NCI-H2171 treated with DMSO at 0.1 percent for 48 hours (cell line): ENCODE results near the gene PDXDC1.
"Not testable (repeated sequence)": the region's sequence is repeated elsewhere in the genome, so short reads cannot be mapped to it uniquely, and the experiment has no call there.

Experiments used
- DNase-seq: peaks from one replicate; lab custom pipeline; 2025; lab: John Stamatoyannopoulos, UW

PDXDC1 gene

DNA sequence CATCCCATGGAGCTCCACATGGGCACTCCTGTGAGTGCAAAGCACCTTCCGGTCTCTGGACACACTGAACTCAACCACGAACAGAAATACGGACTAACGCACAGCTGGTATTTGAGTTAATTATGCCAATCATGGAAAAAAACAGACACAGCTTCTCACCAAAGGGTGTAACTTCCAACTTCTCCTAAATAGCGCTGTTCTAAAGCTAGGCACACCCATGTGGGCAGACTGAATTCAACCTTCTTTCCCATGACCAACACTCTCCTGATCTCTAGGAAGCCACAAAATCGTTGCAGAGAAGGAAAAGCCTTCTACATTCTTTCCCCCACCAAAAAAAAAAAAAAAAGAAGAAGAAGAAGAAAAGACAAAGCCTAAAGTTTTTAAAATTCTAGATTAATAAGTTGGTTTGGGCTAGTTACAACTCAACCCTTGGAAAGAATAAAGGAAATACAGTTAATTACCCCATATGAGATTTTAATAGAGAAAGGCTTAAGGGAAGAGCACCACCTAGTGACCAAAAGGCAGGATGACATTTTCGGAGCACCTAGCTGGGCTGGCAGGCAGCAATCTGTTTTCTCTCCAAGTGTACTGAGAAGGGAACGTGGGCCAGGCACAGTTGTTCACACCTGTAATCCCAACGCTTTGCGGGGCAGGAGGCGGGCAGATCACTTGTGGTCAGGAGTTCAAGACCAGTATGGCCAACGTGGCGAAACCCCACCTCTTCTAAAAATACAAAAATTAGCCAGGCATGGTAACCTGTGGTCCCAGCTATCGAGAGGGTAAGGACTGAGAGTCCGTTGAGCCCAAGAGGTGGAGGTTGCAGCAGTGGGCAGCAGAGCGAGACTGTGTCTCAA is 97.3 kb downstream of the PDXDC1 start:
- DNase-seq = not testable (repeated sequence)

GRCh38 chr16:15073101-15073500 is 98.3 kb downstream of the PDXDC1 start:
- DNase-seq = no peak

DNA sequence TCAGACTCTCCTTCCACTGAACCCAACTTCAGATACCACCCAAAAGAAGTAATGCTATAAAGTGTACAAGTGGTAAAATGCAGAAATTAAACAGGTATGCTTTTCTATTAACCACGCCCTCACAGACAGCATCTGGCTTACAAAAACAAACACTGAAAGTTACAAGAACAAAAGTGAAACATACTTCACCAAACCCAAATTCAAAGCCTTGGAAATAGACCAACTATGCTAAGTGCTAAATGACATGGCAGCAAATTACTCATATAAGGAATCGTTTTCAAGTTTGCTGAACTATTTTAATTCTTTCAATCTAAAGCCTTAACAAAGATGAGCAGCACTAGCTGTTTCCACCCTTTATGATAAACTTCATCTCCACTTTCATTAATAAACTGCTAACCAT is 101.3 kb downstream of the PDXDC1 start:
- not testable (repeated sequence) for DNase-seq

DNA sequence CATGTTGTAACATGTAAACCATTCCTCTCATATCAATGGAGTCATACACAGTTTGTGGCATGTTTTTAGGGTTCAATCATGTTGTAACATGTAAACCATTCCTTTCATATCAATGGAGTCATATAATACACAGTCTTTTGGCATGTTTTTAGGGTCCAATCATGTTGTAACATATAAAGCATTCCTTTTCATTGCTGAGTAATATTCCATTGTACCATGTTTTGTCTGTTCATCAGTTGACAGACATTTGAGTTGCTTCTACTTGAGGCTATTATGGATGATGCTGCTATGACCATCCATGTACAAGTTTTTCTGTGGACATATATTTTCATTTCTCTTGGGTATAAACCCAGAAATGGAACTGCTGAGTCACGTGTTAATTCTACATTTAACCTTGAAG is 106.1 kb downstream of the PDXDC1 start:
- DNase-seq = not testable (repeated sequence)

- not testable (repeated sequence) for DNase-seq
Measured at GRCh38 chr16:15082788-15083187, 108.0 kb downstream of the PDXDC1 start.

GRCh38 chr16:15090663-15091269 is 115.9 kb downstream of the PDXDC1 start:
- DNase-seq = not testable (repeated sequence)

DNA sequence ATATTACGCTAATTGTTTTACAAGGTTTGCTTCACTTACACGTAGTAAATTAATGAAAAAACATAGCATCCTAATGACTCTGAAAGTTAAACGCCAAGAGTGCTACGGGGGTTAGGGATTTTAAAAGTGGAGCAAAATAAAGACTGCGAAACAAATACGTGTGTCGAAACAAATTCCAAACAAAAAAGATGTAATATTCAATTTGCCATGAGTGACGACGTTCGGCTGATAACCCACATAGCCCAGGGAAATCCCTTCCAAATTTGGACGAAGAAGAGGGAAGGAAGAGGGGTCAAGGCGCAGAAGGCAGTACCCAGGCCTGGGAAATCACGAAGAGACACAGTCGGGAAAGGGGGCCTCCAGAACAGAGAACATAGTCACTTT is 118.7 kb downstream of the PDXDC1 start:
- not testable (repeated sequence) for DNase-seq

DNA sequence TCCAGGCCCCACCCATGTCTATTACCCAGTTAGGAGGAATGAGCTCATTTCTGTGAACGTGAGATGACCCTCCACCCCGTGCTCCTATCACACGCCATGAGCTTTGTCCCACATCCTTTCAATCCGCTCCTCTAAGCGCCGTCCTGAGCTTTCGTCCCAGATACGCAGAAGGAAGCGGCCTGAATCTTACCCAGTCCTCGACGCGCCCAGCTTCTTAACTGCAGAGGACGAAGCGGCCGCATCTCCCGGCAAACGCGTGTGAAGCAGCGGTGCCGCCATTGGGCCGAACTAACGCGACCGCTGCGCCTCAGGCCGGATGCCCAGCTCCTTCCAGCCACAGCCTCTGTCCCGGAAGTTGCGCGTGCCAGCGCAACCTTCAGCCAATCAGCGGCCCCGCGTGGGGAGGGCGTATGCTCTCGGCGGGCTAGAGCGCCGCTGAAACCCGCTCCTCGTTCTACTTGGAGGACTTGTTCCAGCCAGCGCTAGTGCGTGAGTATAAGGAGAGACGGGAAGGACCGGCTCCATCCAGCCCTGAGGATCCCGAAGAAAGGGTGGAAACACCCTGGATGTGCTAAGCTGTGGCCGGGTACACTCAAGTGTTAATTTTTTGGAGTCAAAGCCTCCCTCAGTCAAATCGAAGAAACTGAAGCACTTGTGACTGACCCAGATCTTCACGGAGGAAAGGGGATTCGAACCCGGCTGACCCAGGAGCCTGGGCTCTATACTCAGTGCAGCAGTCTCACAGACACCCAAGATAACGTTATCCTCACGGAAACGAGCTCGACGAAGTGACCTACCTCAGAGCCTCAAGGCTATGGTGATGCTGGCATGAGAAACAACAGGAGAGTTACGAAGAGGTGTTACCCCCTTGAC is 119.4 kb downstream of the PDXDC1 start, which contains the start of gene RRN3:
RRN3 (minus strand) TSS at position 318 of the 873 bp plus-strand sequence; CDS start at position 279, 39 bp downstream.
- peak; percentile 91 for DNase-seq

- DNase-seq = not testable (repeated sequence)
Measured at GRCh38 chr16:15096583-15096972, 121.8 kb downstream of the PDXDC1 start.

- not testable (repeated sequence) for DNase-seq
Measured at GRCh38 chr16:15099366-15099909, 124.6 kb downstream of the PDXDC1 start.

- DNase-seq = peak; percentile 3
Measured at GRCh38 chr16:15100372-15100987, 125.7 kb downstream of the PDXDC1 start.

DNA sequence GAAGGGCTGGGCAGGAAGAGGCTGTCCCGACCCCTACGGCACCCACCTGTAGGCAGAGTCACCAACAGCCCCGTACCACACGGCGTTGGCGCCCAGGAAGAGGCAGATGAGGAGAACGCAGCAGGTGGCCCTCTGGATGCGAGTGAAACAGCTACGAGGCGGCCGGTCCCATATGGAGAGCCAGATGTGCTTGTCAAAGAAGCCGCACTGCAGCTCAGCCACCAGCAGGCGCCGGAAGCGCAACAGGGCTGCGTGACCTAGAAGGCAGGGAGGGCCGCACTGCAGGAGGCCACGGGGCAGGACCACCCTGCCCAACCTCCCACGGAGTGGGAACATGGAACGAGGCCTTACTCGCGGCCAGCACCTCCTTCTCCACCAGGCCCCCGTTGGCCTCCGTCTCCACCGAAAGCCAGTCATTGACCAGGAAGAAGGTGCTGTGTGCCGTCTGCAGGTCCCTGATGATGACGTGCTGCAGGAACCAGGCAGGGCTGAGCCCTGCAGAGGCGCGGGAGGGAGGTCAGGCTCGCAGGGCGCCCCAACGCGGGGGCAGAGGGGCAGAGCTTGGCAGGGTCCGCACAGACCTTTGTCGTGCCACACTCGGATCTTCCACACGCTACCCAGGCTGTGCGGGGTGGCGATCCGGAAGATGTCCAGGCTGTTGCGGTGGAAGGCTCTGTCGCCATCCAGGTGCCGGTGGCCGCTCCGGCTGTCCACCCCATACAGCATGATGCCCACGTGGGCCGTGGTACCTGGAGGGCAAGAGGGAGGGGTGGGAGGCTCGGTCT is 153.0 kb downstream of the PDXDC1 start:
- not testable (repeated sequence) for DNase-seq

DNA sequence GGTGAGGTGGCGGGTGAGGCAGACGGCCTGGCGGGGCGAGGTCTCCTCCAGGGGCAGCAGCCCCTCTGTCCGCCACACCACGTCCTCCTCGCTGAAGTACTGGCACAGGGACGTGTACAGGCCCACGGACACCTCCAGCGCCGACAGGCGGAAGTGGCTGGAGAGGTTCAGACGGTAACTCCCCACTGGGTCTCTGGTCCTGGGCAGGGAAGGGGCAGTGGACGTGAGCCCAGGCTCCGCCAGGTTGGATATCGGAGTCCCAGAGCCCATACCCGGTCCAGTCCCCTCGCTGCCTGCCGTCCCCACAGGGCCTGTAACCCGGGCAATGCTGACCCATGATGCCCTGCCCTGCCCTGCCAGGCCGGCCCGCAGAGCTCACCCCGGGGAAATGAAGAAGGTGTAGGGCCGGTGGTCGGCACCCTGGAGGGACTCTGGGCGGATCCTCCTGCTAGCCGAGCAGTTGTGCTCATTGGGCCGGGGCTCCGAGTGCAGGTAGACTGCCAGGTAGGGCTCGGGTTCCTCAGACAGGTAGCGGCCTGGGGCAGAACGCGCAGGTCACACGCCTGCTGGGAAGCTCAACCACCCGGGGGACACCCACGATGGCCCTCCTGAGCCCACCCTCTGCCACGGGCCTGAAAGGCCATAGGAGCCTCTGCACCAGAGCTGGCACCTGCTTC is 155.6 kb downstream of the PDXDC1 start:
- DNase-seq = not testable (repeated sequence)

DNA sequence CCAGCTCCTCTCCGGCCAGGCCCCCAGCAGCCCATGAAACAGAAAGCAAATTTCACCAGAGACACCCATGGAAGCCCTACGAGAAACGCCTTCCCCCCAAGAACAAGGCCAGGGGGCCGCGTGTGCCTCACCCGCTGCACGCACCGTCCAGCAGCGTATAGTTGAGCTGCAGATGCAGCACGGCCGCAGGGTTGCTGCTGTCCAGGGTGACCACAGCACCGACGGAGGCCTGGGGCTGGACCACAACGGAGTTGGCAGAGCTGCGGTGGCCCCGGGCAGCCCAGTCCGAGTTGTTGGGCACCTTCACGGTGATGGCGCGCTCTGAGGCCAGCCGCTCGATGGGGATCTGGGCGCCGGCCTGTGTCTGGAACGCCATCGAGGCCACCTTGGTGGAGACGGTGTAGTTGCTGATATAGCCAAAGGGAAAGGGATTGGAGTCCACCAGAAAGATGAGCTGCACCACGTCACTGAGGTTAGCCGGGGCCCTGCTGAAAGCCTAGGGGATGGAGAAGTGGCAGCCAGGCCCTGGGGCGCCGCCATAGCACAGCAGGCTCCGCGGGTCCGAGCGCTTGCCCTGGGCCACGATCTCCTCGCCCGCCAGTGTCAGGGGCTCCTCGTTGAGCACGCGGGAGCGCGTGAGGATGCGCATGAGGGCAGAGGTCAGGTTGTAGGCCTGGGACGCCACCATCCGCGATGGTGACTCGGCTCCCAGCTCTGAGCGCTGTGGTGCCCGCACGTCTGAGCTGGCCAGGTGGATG is 156.3 kb downstream of the PDXDC1 start:
- not testable (repeated sequence) for DNase-seq

- not testable (repeated sequence) for DNase-seq
Measured at GRCh38 chr16:15132719-15133428, 158.0 kb downstream of the PDXDC1 start.

DNA sequence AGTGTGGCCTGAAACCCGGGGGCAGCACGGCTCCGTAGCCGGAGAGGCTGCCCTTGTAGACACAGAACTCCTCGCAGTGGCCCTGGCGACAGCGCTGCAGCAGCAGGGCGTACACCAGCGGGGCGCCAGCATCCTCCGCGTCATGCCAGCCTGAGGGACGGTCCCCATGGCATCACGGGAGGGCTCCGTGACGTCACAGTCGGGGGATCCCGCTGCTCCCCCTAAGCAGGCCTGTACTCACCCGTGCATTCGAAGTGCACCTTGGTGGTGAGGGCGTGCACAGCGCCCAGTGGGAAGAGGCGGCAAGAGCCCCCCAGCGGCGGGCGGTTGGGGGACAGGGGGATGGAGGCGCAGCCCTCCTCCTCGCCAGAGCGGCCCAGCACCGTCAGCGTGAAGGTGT is 158.7 kb downstream of the PDXDC1 start:
- not testable (repeated sequence) for DNase-seq

DNA sequence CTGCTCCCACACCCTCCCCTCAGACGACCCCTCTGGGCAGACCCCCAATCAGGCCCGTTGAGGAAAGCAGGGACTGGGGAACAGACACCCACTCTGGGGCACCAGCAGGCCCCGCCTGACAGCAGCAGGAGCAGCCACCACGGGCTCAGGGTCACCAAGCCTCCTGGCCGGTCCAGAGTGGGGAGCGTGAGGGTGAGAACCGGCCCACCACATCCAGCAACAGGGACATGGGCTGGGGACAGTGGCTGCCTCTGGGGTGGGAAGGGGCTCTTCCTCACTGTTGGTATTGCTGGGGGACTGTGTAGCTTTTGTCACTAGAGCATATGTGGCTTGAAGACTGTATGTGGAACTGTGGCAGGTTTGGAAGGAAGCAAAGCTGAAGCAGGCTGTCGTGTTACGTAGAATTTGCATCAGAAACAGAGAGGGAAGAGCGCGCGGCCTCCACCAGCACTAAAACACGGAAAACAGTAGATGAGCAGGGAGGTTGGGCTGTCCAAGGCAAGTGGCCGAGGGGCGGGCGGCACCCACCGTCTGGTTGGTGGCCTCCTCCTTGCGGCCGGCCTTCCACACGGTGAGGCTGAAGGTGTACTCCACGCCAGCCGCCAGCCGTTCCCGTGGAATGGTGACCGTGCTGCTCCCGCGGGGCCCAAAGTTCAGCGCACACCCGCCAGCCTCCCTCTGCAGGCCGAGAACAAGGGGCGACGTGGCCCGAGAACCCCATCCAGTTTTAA is 160.1 kb downstream of the PDXDC1 start:
- DNase-seq = not testable (repeated sequence)
